Endometrial microvascular endothelial cells (primary cell): ENCODE results near the gene ZNF138. TPM values are rescaled to one million over a fixed set of nuclear protein-coding genes. Genes with fewer than 3 reads are reported as not detected.

Experiments
- total RNA-seq: library from RNA; depleted of rRNA; stranded (reverse); fragments of >200 nt; gene quantifications from one replicate; pipeline ENCODE4 v1.2.3, GENCODE V29; 2015; ENCODE audit errors: inconsistent ontology term

The ZNF138 gene
- total RNA-seq, 1 donor from 2014 or later, result 4.9 TPM

Other genes starting within 250 kb of the ZNF138 start
- gene ZNF680, start 231.4 kb upstream of the ZNF138 start, total RNA-seq, result 2.5 TPM
- 1.0 TPM for gene ZNF107, start 128.3 kb upstream of the ZNF138 start, total RNA-seq
- 2.7 TPM for gene ZNF273, start 108.8 kb downstream of the ZNF138 start, total RNA-seq
- gene ZNF117, start 196.6 kb downstream of the ZNF138 start, total RNA-seq, result 4.9 TPM
- 15.4 TPM for gene ERV3-1, start 212.3 kb downstream of the ZNF138 start, total RNA-seq